GM19193 (cell line): Measurements from ENCODE around the gene MYH9.

Source experiments
- POLR2A ChIP-seq: IDR thresholded peaks from 4 replicates; pipeline ENCODE4 v1.6.1; 2011; ENCODE audit not compliant: insufficient read depth, insufficient read length; ENCODE audit errors: extremely low read depth

Gene MYH9

DNA sequence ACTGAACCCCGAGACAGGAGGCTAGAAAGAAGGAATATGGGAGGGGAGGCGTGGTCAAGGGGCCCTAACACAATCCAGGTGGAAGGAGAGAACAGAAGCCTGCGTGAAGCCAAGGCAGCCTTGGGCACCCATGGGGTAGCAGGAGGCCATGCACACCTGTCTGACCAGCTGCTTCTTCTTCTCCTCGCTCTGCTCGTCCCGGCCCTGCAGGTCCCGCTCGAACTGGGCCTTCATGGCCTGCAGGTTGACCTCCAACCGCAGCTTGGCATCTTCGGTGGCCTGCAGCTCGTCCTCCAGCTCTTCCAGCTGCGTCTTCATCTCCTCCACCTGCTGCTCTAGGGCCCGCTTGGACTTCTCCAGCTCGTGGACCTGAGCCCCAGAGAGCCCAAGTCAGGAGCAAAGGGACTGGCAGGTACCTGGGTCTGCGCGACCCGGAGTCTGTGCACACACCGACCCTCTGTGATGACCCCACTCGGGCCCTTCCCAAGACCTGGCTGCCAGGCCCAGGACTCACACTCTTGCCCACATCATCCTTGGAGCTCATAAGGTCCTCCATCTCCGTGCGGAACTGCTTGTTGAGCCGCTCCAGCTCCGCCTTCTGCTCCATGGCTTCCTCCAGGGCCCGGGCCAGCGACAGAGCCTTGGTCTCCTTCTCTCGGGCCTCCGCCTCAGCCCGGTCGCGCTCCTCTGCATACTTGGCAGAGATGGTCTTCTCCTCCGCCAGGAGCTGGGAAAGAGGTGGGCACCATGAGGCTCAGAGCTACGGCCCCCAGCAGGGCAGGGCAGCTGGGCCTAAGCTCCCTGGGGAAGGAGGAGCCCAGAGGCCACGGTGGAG is 99.0 kb downstream of the MYH9 start:
- no peak for TF ChIP-seq POLR2A

GRCh38 chr22:36287881-36288515 is 99.8 kb downstream of the MYH9 start:
- no peak for TF ChIP-seq POLR2A

DNA sequence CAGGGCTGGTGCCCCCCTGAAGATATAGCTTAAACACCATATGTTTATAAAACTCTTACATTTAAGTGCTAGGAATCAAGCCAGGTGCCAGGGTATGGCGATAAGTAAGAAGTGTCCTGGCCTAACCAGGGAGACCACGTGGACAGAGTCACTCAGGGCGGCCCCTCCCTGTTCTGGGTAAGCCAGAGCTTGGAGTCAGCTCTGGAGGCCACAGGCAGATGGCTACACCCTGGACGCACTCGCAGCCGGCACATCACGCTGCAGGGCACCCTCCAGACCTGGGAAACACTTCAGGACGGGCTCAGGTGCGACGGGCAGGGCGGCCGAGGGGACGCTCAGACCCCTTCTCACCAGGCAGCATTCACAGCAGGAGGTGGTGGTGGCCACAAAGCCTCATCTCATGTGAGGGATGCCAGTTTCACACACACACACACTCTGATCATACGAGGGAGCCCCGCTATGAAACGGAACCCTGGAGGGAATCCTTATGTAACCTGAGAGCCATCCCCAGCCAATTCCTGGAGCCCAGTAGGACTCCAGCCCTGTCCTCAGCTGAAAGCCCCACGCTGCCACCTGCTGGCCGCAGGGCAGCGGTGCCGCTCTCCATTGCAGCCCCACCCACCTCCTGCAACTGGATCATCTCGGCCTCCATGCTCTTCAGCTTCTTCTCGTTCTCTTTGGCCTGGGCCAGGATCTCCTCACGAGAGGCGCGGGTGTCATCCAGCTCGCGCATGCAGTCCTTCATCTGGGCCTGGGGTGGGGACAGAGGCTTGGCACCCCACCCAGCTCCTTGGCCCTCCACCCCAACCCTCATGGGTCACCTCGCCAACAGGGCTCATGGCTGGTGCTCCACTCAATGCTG is 101.4 kb downstream of the MYH9 start:
- no peak for TF ChIP-seq POLR2A

DNA sequence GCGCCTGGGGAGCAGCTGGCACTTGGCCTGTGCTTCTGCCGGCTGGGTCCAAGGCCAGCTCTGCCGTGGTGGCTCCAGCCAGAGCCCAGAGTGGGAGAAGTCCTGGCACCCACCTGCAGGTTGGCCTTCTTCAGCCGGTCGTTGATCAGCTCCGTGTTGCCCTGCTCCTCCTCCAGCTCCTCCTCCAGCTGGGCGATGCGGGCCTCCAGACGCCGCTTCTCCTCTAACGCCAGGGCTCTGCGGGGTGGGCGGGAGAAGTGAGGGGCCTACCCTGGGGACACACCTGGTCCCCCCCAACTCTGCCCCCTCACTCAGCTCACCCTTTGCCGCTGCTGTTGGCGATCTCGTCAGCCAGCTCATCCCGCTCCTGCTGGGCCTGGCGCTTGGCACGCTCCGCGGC is 102.2 kb downstream of the MYH9 start:
- TF ChIP-seq POLR2A, result no peak

DNA sequence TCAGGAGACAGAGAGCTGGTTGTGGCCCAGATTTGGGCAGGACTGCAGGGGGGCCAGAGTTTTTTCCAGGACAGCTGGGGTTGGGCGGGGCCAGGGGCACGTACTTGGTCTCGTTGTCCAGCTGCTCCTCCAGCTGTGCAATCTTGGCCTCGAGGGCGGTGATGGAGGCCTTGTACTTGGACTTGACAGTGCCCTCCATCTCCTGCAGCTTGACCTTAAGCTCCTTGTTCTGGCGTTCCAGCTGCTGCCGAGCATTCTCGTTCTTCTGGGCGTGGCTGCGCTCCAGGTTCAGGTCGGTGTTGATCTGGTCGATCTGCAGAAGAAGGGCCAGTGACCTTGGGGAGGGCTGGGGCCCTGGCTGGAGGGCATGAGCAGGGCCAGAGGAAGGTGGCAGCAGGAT is 102.8 kb downstream of the MYH9 start:
- no peak for TF ChIP-seq POLR2A

GRCh38 chr22:36284171-36284571 is 103.6 kb downstream of the MYH9 start:
- TF ChIP-seq POLR2A, result no peak

DNA sequence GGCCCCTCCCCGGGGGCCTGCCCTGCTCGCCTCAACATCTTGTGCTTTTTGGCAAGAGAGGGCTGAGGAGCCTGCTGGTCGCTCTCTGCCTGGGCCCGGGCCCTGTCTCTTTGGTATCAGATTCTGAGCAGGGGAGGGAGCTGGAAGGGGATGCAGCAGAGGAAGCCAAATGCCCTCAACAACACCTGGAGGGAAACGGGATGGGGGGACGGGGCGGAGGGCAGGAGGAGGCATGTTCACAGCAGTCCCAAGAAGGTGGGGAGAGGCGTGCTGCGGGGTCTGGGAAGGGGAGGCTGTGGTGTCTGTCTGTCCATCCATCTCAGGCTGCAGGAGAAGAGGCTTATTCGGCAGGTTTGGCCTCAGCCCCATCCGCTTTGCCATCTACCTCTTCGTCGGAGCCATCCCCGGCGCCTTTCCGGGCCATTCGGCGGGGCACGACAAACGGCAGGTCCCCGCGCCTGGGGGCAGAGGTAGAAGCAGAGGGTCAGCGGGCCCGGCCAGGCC is 105.4 kb downstream of the MYH9 start:
- no peak for TF ChIP-seq POLR2A

GRCh38 chr22:36281781-36282327 is 105.9 kb downstream of the MYH9 start:
- no peak for TF ChIP-seq POLR2A

DNA sequence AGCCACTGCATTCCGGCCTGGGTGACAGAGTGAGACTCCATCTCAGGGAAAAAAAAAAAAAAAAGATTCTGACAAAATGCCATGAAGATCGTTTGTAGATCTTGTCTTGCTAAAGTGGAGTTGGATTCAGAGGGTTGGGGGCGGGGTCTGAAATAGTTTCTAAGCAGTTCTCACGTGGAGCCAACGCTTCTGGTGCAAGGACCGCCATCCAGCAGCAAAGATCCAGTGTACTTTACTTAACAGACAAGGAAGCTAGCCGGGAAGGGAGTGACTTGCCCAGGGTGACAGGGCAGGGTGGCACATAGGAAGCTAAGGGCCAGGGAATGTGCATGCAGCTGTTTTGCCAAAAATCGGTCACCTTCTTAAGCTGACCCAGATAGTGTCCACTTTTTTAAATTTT is 107.4 kb downstream of the MYH9 start:
- no peak for TF ChIP-seq POLR2A

DNA sequence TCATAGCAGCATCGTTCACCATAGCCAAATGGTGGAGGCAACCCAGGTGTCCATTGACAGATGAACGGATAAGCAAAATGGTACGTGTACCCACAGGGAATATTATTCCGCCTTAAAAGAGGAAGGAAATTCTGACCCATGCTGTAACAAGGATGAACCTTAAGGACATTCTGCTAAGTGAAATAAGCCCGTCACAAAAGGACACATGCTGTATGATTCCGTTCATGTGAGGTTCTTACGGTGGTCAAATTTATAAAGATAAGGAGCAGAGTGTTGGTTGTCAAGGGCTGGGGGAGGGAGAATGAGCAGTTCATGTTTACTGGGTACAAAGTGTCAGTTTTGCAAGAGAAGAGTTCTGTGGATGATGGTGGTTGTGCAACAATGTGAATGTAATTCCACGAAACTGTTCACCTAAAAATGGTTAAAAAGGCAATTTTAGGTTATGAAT is 108.5 kb downstream of the MYH9 start:
- no peak for TF ChIP-seq POLR2A

- peak; percentile 51 for TF ChIP-seq POLR2A
Observed at GRCh38 chr22:36277482-36278291, 110.1 kb downstream of the MYH9 start.

GRCh38 chr22:36274531-36274930 is 113.2 kb downstream of the MYH9 start:
- TF ChIP-seq POLR2A, result no peak

- TF ChIP-seq POLR2A, result no peak
Observed at GRCh38 chr22:36267896-36268485, 119.8 kb downstream of the MYH9 start.

- TF ChIP-seq POLR2A, result no peak
Observed at GRCh38 chr22:36267058-36267457, 120.7 kb downstream of the MYH9 start.
